CD8-positive, alpha-beta memory T cell (primary cell): ENCODE results near the gene CEP43. TPM values are rescaled to one million over a fixed set of nuclear protein-coding genes. Genes with fewer than 3 reads are reported as not detected.
A peak's percentile ranks its signal among the peaks of the same experiment; 100 is the strongest.

Experiments used
- CTCF ChIA-PET: fragments of 350-600 bp; sonication (Branson Sonifier 250); formaldehyde crosslinking; loops from one replicate; lab custom pipeline; 2021; ENCODE audit warnings: antibody characterized with exemption; lab: Charles Lee
- POLR2A ChIA-PET: fragments of 350-600 bp; sonication (Branson Sonifier 250); formaldehyde crosslinking; loops from one replicate; lab custom pipeline; 2021; ENCODE audit warnings: antibody characterized with exemption; lab: Charles Lee
- DNase-seq, 5 donors: peaks; one replicate each; pipeline versions ENCODE4 v3.0.0 to v3.0.0-alpha.2; 2020 to 2022; ENCODE audit warnings: mixed read lengths in 1 of 5
- H3K27ac ChIP-seq: one replicate; pipeline ENCODE4 v1.7.0; 2013; ENCODE audit warnings: low read depth, mild to moderate bottlenecking, low read length, moderate library complexity
- H3K27me3 ChIP-seq: 2 replicates; pipeline ENCODE4 v1.7.0; 2013; ENCODE audit warnings: low read length, mild to moderate bottlenecking; ENCODE audit not compliant: insufficient read depth, poor library complexity, severe bottlenecking
- H3K36me3 ChIP-seq: 2 replicates; pipeline ENCODE4 v1.7.0; 2013; ENCODE audit warnings: mild to moderate bottlenecking, low read length, moderate library complexity; ENCODE audit not compliant: insufficient read depth
- H3K4me1 ChIP-seq: 2 replicates; pipeline ENCODE4 v1.7.0; 2013; ENCODE audit warnings: mild to moderate bottlenecking, low read length, moderate library complexity; ENCODE audit not compliant: insufficient read depth
- H3K4me3 ChIP-seq: 2 replicates; pipeline ENCODE4 v1.7.0; 2013; ENCODE audit warnings: mild to moderate bottlenecking, low read length
- H3K9me3 ChIP-seq: 2 replicates; pipeline ENCODE4 v1.7.0; 2013; ENCODE audit warnings: mild to moderate bottlenecking, low read length
- H3K27ac Mint-ChIP-seq, 8 donors: one replicate each; pipeline ENCODE4 v1.8.0; 2020 to 2021; ENCODE audit warnings: mixed read lengths in 8 of 8, mild to moderate bottlenecking in 6 of 8, inconsistent platforms in 3 of 8, moderate library complexity in 3 of 8
- H3K27me3 Mint-ChIP-seq, 2 donors: one replicate each; pipeline ENCODE4 v1.8.0; 2020 to 2021; ENCODE audit warnings: mixed read lengths in 2 of 2, mild to moderate bottlenecking in 1 of 2, moderate library complexity in 1 of 2
- H3K36me3 Mint-ChIP-seq, 3 donors: one replicate each; pipeline ENCODE4 v1.8.0; 2020 to 2021; ENCODE audit warnings: mixed read lengths in 3 of 3, inconsistent platforms in 1 of 3, mild to moderate bottlenecking in 1 of 3
- H3K4me1 Mint-ChIP-seq, 3 donors: one replicate each; pipeline ENCODE4 v1.8.0; 2020 to 2021; ENCODE audit warnings: mixed read lengths in 3 of 3, inconsistent platforms in 1 of 3, mild to moderate bottlenecking in 1 of 3
- H3K4me3 Mint-ChIP-seq, 7 donors: one replicate each; pipeline ENCODE4 v1.8.0; 2020 to 2021; ENCODE audit warnings: mixed read lengths in 7 of 7, mild to moderate bottlenecking in 6 of 7, moderate library complexity in 4 of 7, inconsistent platforms in 2 of 7
- H3K9me3 Mint-ChIP-seq, 5 donors: one replicate each; pipeline ENCODE4 v1.8.0; 2020 to 2022; ENCODE audit warnings: mixed read lengths in 5 of 5, mild to moderate bottlenecking in 3 of 5, moderate library complexity in 2 of 5, inconsistent platforms in 1 of 5
- polyA plus RNA-seq: library from polyadenylated mRNA; unstranded; fragments of 300-500 nt; fragmentation: Illumina TruSeq; gene quantifications from one replicate; pipeline ENCODE4 v1.2.3, GENCODE V29; 2021
- total RNA-seq, 2 experiments: library from RNA; stranded (reverse); gene quantifications; one replicate each; pipeline ENCODE4 v1.2.3, GENCODE V29; 2021

The CEP43 gene
- total and polyA plus RNA-seq, 3 experiments from 2014 or later = 6.8 to 29.5 (median 26.4) TPM

- peak overlapping the region; percentile 91 for H3K4me3 ChIP-seq
- H3K9me3 Mint-ChIP-seq = peaks cover 0 to 5% (median 2%) of the 10 kb centered on the region in 5 donors
- H3K27ac Mint-ChIP-seq = peak overlapping the region; percentile 87 to 98 (median 95)
- H3K27me3 Mint-ChIP-seq = peaks cover 0 to 7% of the 10 kb centered on the region in 2 donors
- H3K36me3 Mint-ChIP-seq = peaks cover 2 to 13% (median 4%) of the 10 kb centered on the region in 3 donors
- POLR2A ChIA-PET = no interaction called here
- no peaks in the 10 kb centered on the region for H3K36me3 ChIP-seq
- CTCF ChIA-PET = interaction anchor here (1.0 to 3.4 kb wide), 3 partner anchors 23 to 42 kb away, joined by 3 to 21 read pairs (median 9); partner anchors contain the start of gene CEP43
- H3K4me1 ChIP-seq = peaks cover 52% of the 10 kb centered on the region
- H3K27ac ChIP-seq = peak overlapping the region; percentile 84
- DNase-seq = no peak
- peak overlapping the region; percentile 83 to 96 (median 95) for H3K4me3 Mint-ChIP-seq
- H3K9me3 ChIP-seq = no peaks in the 10 kb centered on the region
- peaks cover 52 to 64% (median 63%) of the 10 kb centered on the region in 3 donors for H3K4me1 Mint-ChIP-seq
- H3K27me3 ChIP-seq = no peaks in the 10 kb centered on the region
Observed at GRCh38 chr6:166957805-166958076, 41.5 kb upstream of the CEP43 start.

- ChIA-PET CTCF (interaction anchor here (1.3 to 2.6 kb wide), 3 partner anchors 8 to 183 kb away, joined by 4 to 14 read pairs (median 5); no protein-coding TSS in a partner anchor), POLR2A (interaction anchor here (0.7 to 1.0 kb wide), 2 partner anchors 30 to 40 kb away, joined by 3 to 7 read pairs; partner anchors contain the start of gene CEP43)
- H3K27me3 Mint-ChIP-seq = peaks cover 0 to 7% of the 10 kb centered on the region in 2 donors
- DNase-seq = peak; percentile 25 to 73 (median 68)
- Histone ChIP-seq H3K4me3 (peak overlapping the region; percentile 38), H3K27ac (peak overlapping the region; percentile 55), H3K36me3 (no peaks in the 10 kb centered on the region), H3K9me3 (no peaks in the 10 kb centered on the region), H3K4me1 (peaks cover 37% of the 10 kb centered on the region), H3K27me3 (no peaks in the 10 kb centered on the region)
- peaks cover 43 to 54% (median 49%) of the 10 kb centered on the region in 3 donors for H3K4me1 Mint-ChIP-seq
- peaks cover 2 to 10% (median 7%) of the 10 kb centered on the region in 3 donors for H3K36me3 Mint-ChIP-seq
- H3K4me3 Mint-ChIP-seq = peak overlapping the region; percentile 76 to 96 (median 94)
- peaks cover 0 to 5% (median 3%) of the 10 kb centered on the region in 5 donors for H3K9me3 Mint-ChIP-seq
- H3K27ac Mint-ChIP-seq = peak overlapping the region; percentile 87 to 98 (median 94)
Observed at GRCh38 chr6:166958926-166959861, 40.0 kb upstream of the CEP43 start.

GRCh38 chr6:166959911-166960608 lies 39.1 kb upstream of the CEP43 start:
- Mint-ChIP-seq H3K4me1 (peaks cover 38 to 45% (median 42%) of the 10 kb centered on the region in 3 donors), H3K27me3 (peaks cover 0 to 5% of the 10 kb centered on the region in 2 donors), H3K36me3 (peaks cover 0 to 10% (median 7%) of the 10 kb centered on the region in 3 donors), H3K27ac (peak overlapping the region; percentile 87 to 98 (median 94)), H3K4me3 (peak overlapping the region in 6 of 7 donors; percentile 76 to 96 (median 92)), H3K9me3 (peaks cover 0 to 5% (median 3%) of the 10 kb centered on the region in 5 donors)
- H3K4me3 ChIP-seq = peak overlapping the region; percentile 38
- H3K27me3 ChIP-seq = no peaks in the 10 kb centered on the region
- no peak for DNase-seq
- H3K4me1 ChIP-seq = peaks cover 30% of the 10 kb centered on the region
- no peaks in the 10 kb centered on the region for H3K9me3 ChIP-seq
- peak overlapping the region; percentile 55 for H3K27ac ChIP-seq
- ChIA-PET CTCF (interaction anchor here (1.3 to 2.6 kb wide), 3 partner anchors 8 to 182 kb away, joined by 4 to 14 read pairs (median 5); no protein-coding TSS in a partner anchor), POLR2A (interaction anchor here (0.7 to 1.0 kb wide), 2 partner anchors 29 to 39 kb away, joined by 3 to 7 read pairs; partner anchors contain the start of gene CEP43)
- no peaks in the 10 kb centered on the region for H3K36me3 ChIP-seq

GRCh38 chr6:166960609-166960978 lies 38.6 kb upstream of the CEP43 start:
- no peak overlapping the region for H3K27ac ChIP-seq
- peaks cover 34 to 41% (median 37%) of the 10 kb centered on the region in 3 donors for H3K4me1 Mint-ChIP-seq
- H3K27ac Mint-ChIP-seq = peak overlapping the region in 6 of 8 donors; percentile 87 to 98 (median 95)

GRCh38 chr6:166966268-166966667 lies 32.9 kb upstream of the CEP43 start:
- Histone ChIP-seq H3K36me3 (no peaks in the 10 kb centered on the region), H3K9me3 (no peaks in the 10 kb centered on the region), H3K4me3 (no peak overlapping the region), H3K4me1 (peaks cover 19% of the 10 kb centered on the region), H3K27ac (no peak overlapping the region), H3K27me3 (no peaks in the 10 kb centered on the region)
- H3K4me1 Mint-ChIP-seq = peaks cover 10 to 18% (median 12%) of the 10 kb centered on the region in 3 donors
- peaks cover 0 to 9% (median 4%) of the 10 kb centered on the region in 5 donors for H3K9me3 Mint-ChIP-seq
- H3K27ac Mint-ChIP-seq = peak overlapping the region in 1 of 8 donors; percentile 5
- peaks cover 0 to 30% (median 1%) of the 10 kb centered on the region in 3 donors for H3K36me3 Mint-ChIP-seq
- no peak for DNase-seq
- H3K4me3 Mint-ChIP-seq = no peak overlapping the region
- POLR2A ChIA-PET = no interaction called here
- H3K27me3 Mint-ChIP-seq = peaks cover 0 to 1% of the 10 kb centered on the region in 2 donors
- CTCF ChIA-PET = no interaction called here

More at GRCh38 chr6:166960609-166960978, 38.6 kb upstream of the CEP43 start:
- Mint-ChIP-seq H3K36me3 (peaks cover 0 to 10% (median 2%) of the 10 kb centered on the region in 3 donors), H3K4me3 (peak overlapping the region in 3 of 7 donors; percentile 19 to 96 (median 90)), H3K9me3 (peaks cover 0 to 5% (median 1%) of the 10 kb centered on the region in 5 donors), H3K27me3 (peaks cover 0 to 5% of the 10 kb centered on the region in 2 donors)
- Histone ChIP-seq H3K27me3 (no peaks in the 10 kb centered on the region), H3K36me3 (no peaks in the 10 kb centered on the region), H3K9me3 (no peaks in the 10 kb centered on the region), H3K4me3 (no peak overlapping the region), H3K4me1 (peaks cover 30% of the 10 kb centered on the region)
- ChIA-PET POLR2A (no interaction called here), CTCF (interaction anchor here (1.3 to 2.6 kb wide), 3 partner anchors 9 to 182 kb away, joined by 4 to 14 read pairs (median 5); no protein-coding TSS in a partner anchor)
- DNase-seq = no peak

- H3K4me3 Mint-ChIP-seq = peak overlapping the region in 4 of 7 donors; percentile 27 to 40 (median 30)
- CTCF ChIA-PET = interaction anchor here (1.4 kb wide), 1 partner anchor 20 kb away, joined by 3 read pairs; no protein-coding TSS in a partner anchor
- Histone ChIP-seq H3K27me3 (no peaks in the 10 kb centered on the region), H3K9me3 (no peaks in the 10 kb centered on the region), H3K27ac (no peak overlapping the region), H3K4me1 (peaks cover 19% of the 10 kb centered on the region), H3K36me3 (no peaks in the 10 kb centered on the region), H3K4me3 (peak overlapping the region; percentile 8)
- H3K9me3 Mint-ChIP-seq = peaks cover 0 to 7% (median 0%) of the 10 kb centered on the region in 5 donors
- peak overlapping the region in 6 of 8 donors; percentile 1 to 89 (median 52) for H3K27ac Mint-ChIP-seq
- H3K4me1 Mint-ChIP-seq = peaks cover 11 to 21% (median 12%) of the 10 kb centered on the region in 3 donors
- POLR2A ChIA-PET = no interaction called here
- peak in 1 of 5 donors; percentile 34 for DNase-seq
- peaks cover 0 to 20% (median 1%) of the 10 kb centered on the region in 3 donors for H3K36me3 Mint-ChIP-seq
- H3K27me3 Mint-ChIP-seq = peaks cover 0 to 1% of the 10 kb centered on the region in 2 donors
Observed at GRCh38 chr6:166969390-166970002, 29.7 kb upstream of the CEP43 start.

GRCh38 chr6:166970091-166970490 lies 29.1 kb upstream of the CEP43 start:
- Histone ChIP-seq H3K27ac (no peak overlapping the region), H3K27me3 (no peaks in the 10 kb centered on the region), H3K9me3 (no peaks in the 10 kb centered on the region), H3K36me3 (no peaks in the 10 kb centered on the region), H3K4me1 (peaks cover 19% of the 10 kb centered on the region), H3K4me3 (no peak overlapping the region)
- peaks cover 11 to 24% (median 12%) of the 10 kb centered on the region in 3 donors for H3K4me1 Mint-ChIP-seq
- DNase-seq = no peak
- ChIA-PET POLR2A (no interaction called here), CTCF (no interaction called here)
- peaks cover 0 to 1% of the 10 kb centered on the region in 2 donors for H3K27me3 Mint-ChIP-seq
- peak overlapping the region in 2 of 8 donors; percentile 48 to 89 for H3K27ac Mint-ChIP-seq
- no peak overlapping the region for H3K4me3 Mint-ChIP-seq
- H3K9me3 Mint-ChIP-seq = peaks cover 0 to 7% (median 0%) of the 10 kb centered on the region in 5 donors
- peaks cover 0 to 20% (median 1%) of the 10 kb centered on the region in 3 donors for H3K36me3 Mint-ChIP-seq
